IPS-18a (cell line): ENCODE data around the gene CACNA1A.
"Not testable (repeated sequence)": the region's sequence is repeated elsewhere in the genome, so short reads cannot be mapped to it uniquely, and the experiment has no call there.

ENCODE experiments used
- H3K27ac ChIP-seq: one replicate; pipeline ENCODE4 v1.5.1; 2013; ENCODE audit warnings: low read length
- H3K27me3 ChIP-seq: one replicate; pipeline ENCODE4 v1.6.1; 2013; ENCODE audit warnings: mild to moderate bottlenecking, low read length; ENCODE audit not compliant: control insufficient read depth, insufficient read depth
- H3K36me3 ChIP-seq: one replicate; pipeline ENCODE4 v1.6.1; 2013; ENCODE audit warnings: low read depth, low read length; ENCODE audit not compliant: control insufficient read depth
- H3K4me1 ChIP-seq: one replicate; pipeline ENCODE4 v1.6.1; 2013; ENCODE audit warnings: low read depth, low read length; ENCODE audit not compliant: control insufficient read depth
- H3K4me3 ChIP-seq: one replicate; pipeline ENCODE4 v1.5.1; 2013; ENCODE audit warnings: low read length
- H3K9ac ChIP-seq: one replicate; pipeline ENCODE4 v1.6.1; 2013; ENCODE audit warnings: mild to moderate bottlenecking, low read length, moderate library complexity
- H3K9me3 ChIP-seq: one replicate; pipeline ENCODE4 v1.6.1; 2013; ENCODE audit warnings: low read depth, low read length; ENCODE audit not compliant: control insufficient read depth

CACNA1A gene

GRCh38 chr19:13382633-13382938 is 123.7 kb downstream of the CACNA1A start:
- Histone ChIP-seq H3K27me3 (no peaks in the 10 kb centered on the region), H3K9me3 (no peaks in the 10 kb centered on the region), H3K36me3 (no peaks in the 10 kb centered on the region), H3K4me1 (no peaks in the 10 kb centered on the region), H3K27ac (no peak overlapping the region), H3K4me3 (no peak overlapping the region), H3K9ac (no peak overlapping the region)

- Histone ChIP-seq H3K4me1 (no peaks in the 10 kb centered on the region), H3K4me3 (no peak overlapping the region), H3K9ac (no peak overlapping the region), H3K27ac (no peak overlapping the region), H3K36me3 (no peaks in the 10 kb centered on the region), H3K27me3 (no peaks in the 10 kb centered on the region), H3K9me3 (no peaks in the 10 kb centered on the region)
Measured at GRCh38 chr19:13381827-13382632, 124.2 kb downstream of the CACNA1A start.

- no peak overlapping the region for H3K27ac ChIP-seq
- no peak overlapping the region for H3K9ac ChIP-seq
- no peaks in the 10 kb centered on the region for H3K9me3 ChIP-seq
- no peaks in the 10 kb centered on the region for H3K36me3 ChIP-seq
- H3K4me3 ChIP-seq: no peak overlapping the region
- H3K4me1 ChIP-seq: no peaks in the 10 kb centered on the region
- H3K27me3 ChIP-seq: no peaks in the 10 kb centered on the region
Measured at GRCh38 chr19:13376537-13376936, 129.7 kb downstream of the CACNA1A start.

GRCh38 chr19:13373599-13373998 is 132.7 kb downstream of the CACNA1A start:
- Histone ChIP-seq H3K4me1 (no peaks in the 10 kb centered on the region), H3K36me3 (no peaks in the 10 kb centered on the region)

GRCh38 chr19:13370948-13371347 is 135.3 kb downstream of the CACNA1A start:
- H3K9me3 ChIP-seq: no peaks in the 10 kb centered on the region
- no peaks in the 10 kb centered on the region for H3K27me3 ChIP-seq
- H3K36me3 ChIP-seq: no peaks in the 10 kb centered on the region
- no peak overlapping the region for H3K27ac ChIP-seq
- H3K4me1 ChIP-seq: no peaks in the 10 kb centered on the region
- no peak overlapping the region for H3K4me3 ChIP-seq
- no peak overlapping the region for H3K9ac ChIP-seq

More at GRCh38 chr19:13373599-13373998, 132.7 kb downstream of the CACNA1A start:
- Histone ChIP-seq H3K27me3 (no peaks in the 10 kb centered on the region), H3K4me3 (no peak overlapping the region), H3K27ac (no peak overlapping the region), H3K9me3 (no peaks in the 10 kb centered on the region), H3K9ac (no peak overlapping the region)

- no peaks in the 10 kb centered on the region for H3K4me1 ChIP-seq
- H3K9ac ChIP-seq: no peak overlapping the region
- no peak overlapping the region for H3K27ac ChIP-seq
- H3K4me3 ChIP-seq: no peak overlapping the region
- no peaks in the 10 kb centered on the region for H3K36me3 ChIP-seq
- H3K27me3 ChIP-seq: no peaks in the 10 kb centered on the region
- H3K9me3 ChIP-seq: no peaks in the 10 kb centered on the region
Measured at GRCh38 chr19:13366529-13367143, 139.6 kb downstream of the CACNA1A start.

- H3K27ac ChIP-seq: no peak overlapping the region
- H3K9ac ChIP-seq: no peak overlapping the region
- H3K9me3 ChIP-seq: no peaks in the 10 kb centered on the region
- no peaks in the 10 kb centered on the region for H3K4me1 ChIP-seq
- H3K27me3 ChIP-seq: no peaks in the 10 kb centered on the region
- H3K4me3 ChIP-seq: no peak overlapping the region
- H3K36me3 ChIP-seq: peaks cover 2% of the 10 kb centered on the region
Measured at GRCh38 chr19:13363954-13364353, 142.3 kb downstream of the CACNA1A start.

GRCh38 chr19:13363245-13363644 is 143.0 kb downstream of the CACNA1A start:
- H3K4me1 ChIP-seq: no peaks in the 10 kb centered on the region
- H3K27ac ChIP-seq: no peak overlapping the region
- H3K36me3 ChIP-seq: peaks cover 2% of the 10 kb centered on the region
- H3K9ac ChIP-seq: no peak overlapping the region
- no peak overlapping the region for H3K4me3 ChIP-seq
- H3K9me3 ChIP-seq: no peaks in the 10 kb centered on the region
- H3K27me3 ChIP-seq: no peaks in the 10 kb centered on the region

- H3K27me3 ChIP-seq: no peaks in the 10 kb centered on the region
- no peak overlapping the region for H3K27ac ChIP-seq
- no peak overlapping the region for H3K4me3 ChIP-seq
- no peak overlapping the region for H3K9ac ChIP-seq
- H3K9me3 ChIP-seq: no peaks in the 10 kb centered on the region
- no peaks in the 10 kb centered on the region for H3K4me1 ChIP-seq
- peaks cover 2% of the 10 kb centered on the region for H3K36me3 ChIP-seq
Measured at GRCh38 chr19:13362668-13363067, 143.6 kb downstream of the CACNA1A start.

- not testable (repeated sequence) for H3K36me3 ChIP-seq, H3K4me3 ChIP-seq, H3K9ac ChIP-seq, H3K9me3 ChIP-seq, H3K4me1 ChIP-seq, H3K27me3 ChIP-seq, H3K27ac ChIP-seq
Measured at GRCh38 chr19:13361726-13362125, 144.6 kb downstream of the CACNA1A start.

GRCh38 chr19:13356686-13357280 is 149.5 kb downstream of the CACNA1A start:
- no peak overlapping the region for H3K9ac ChIP-seq
- no peak overlapping the region for H3K27ac ChIP-seq
- no peak overlapping the region for H3K4me3 ChIP-seq
- H3K9me3 ChIP-seq: no peaks in the 10 kb centered on the region
- H3K36me3 ChIP-seq: peaks cover 2% of the 10 kb centered on the region
- no peaks in the 10 kb centered on the region for H3K4me1 ChIP-seq
- H3K27me3 ChIP-seq: no peaks in the 10 kb centered on the region

- H3K27ac ChIP-seq: no peak overlapping the region
- H3K27me3 ChIP-seq: no peaks in the 10 kb centered on the region
- H3K4me3 ChIP-seq: no peak overlapping the region
- H3K4me1 ChIP-seq: no peaks in the 10 kb centered on the region
- H3K9ac ChIP-seq: no peak overlapping the region
- H3K9me3 ChIP-seq: no peaks in the 10 kb centered on the region
- peaks cover 2% of the 10 kb centered on the region for H3K36me3 ChIP-seq
Measured at GRCh38 chr19:13356185-13356584, 150.1 kb downstream of the CACNA1A start.
